ENCODE results near the gene STARD7. TPM values are rescaled to one million over a fixed set of nuclear protein-coding genes. Genes with fewer than 3 reads are reported as not detected.

Gene STARD7
- total and polyA plus RNA-seq, 10 of the 15 experiments (the other 5 are each of a cell fraction or from before 2014, with no cell fraction given) = 85.4 to 237 (median 153) TPM

- no peak for FAIRE-seq
- WGBS (ENCODE audit: insufficient coverage, insufficient replicate concordance, low lambda C conversion rate, missing lambda C conversion rate) = 94% methylated on average over 15 of the region's 15 CpGs
- no peak overlapping the region for H3K4me2 ChIP-seq (ENCODE audit: control insufficient read depth, insufficient read depth)
Measured at GRCh38 chr2:96171831-96172230, 36.8 kb downstream of the STARD7 start.

GRCh38 chr2:96170626-96171025 lies 38.0 kb downstream of the STARD7 start:
- in situ Hi-C loops (cut with MboI) (no loop called here), intact Hi-C loops (cut with micrococcal nuclease; ENCODE audit: unreplicated experiment) (no loop called here)
- BruUV-seq (replicated peaks) = no TSS peak
- no peak for DNase-seq (ENCODE audit: low read depth, low spot score)
- no peak overlapping the region for H3K4me3 ChIP-seq
- FAIRE-seq = no peak
- H2AFZ ChIP-seq (ENCODE audit: control insufficient read depth, low read depth, low read length) = no peak overlapping the region
- no peaks in the 10 kb centered on the region; the same call in 2 of the 3 replicates for H3K9me3 ChIP-seq (replicated peaks; ENCODE audit: control insufficient read depth, insufficient read depth, low read length)
- H3K4me2 ChIP-seq (ENCODE audit: control insufficient read depth, insufficient read depth) = no peak overlapping the region
- peaks cover 9% of the 10 kb centered on the region for H3K4me1 ChIP-seq (ENCODE audit: control insufficient read depth, insufficient read depth, low read length)
- ChIA-PET SMC1A (ENCODE audit: uncharacterized antibody, unreplicated experiment) (interaction anchor here (7.5 kb wide), 1 partner anchor 29 kb away, joined by 338 read pairs; the partner anchor contains the start of genes ASTL and DUSP2), POLR2A (interaction anchor here (0.6 kb wide), 1 partner anchor 39 kb away, joined by 7 read pairs; no protein-coding TSS in a partner anchor), CTCF (interaction anchor here (10.6 kb wide), 1 partner anchor 29 kb away, joined by 535 read pairs; the partner anchor contains the start of genes ASTL and DUSP2), RAD21 (ENCODE audit: unreplicated experiment) (interaction anchor here (0.6 to 8.9 kb wide), 2 partner anchors 8 to 29 kb away, joined by 3 to 463 read pairs; partner anchors contain the start of genes ASTL and DUSP2)
- no peaks in the 10 kb centered on the region for H3K27me3 ChIP-seq (replicated peaks in 1 of 2; ENCODE audit: control insufficient read depth in 2 of 2, insufficient read depth in 2 of 2, low read length in 1 of 2)
- H3K36me3 ChIP-seq (ENCODE audit: control insufficient read depth in 2 of 2, insufficient read depth in 2 of 2, low read length in 1 of 2) = no peaks in the 10 kb centered on the region
- no peaks in the 10 kb centered on the region for H3K79me2 ChIP-seq (ENCODE audit: control insufficient read depth, insufficient read depth, low read length)
- WGBS (ENCODE audit: insufficient coverage, insufficient replicate concordance, low lambda C conversion rate, missing lambda C conversion rate) = 98% methylated on average over 3 of the region's 3 CpGs
- no peak overlapping the region for H3K27ac ChIP-seq (ENCODE audit: control insufficient read depth, insufficient read depth)
- no peak for ATAC-seq
- no peak overlapping the region for H3K9ac ChIP-seq (ENCODE audit: control insufficient read depth, insufficient read depth, low read length)
- no peaks in the 10 kb centered on the region for H4K20me1 ChIP-seq (ENCODE audit: control insufficient read depth, insufficient read depth)
- TF ChIP-seq WRNIP1 (IDR thresholded peaks at IDR 0.05; ENCODE audit: borderline replicate concordance, low read depth, low read length) (no peak), PML (IDR thresholded peaks at IDR 0.05; ENCODE audit: low read length) (no peak), ZNF217 (IDR thresholded peaks at IDR 0.05) (no peak), FOS (IDR thresholded peaks at IDR 0.05; ENCODE audit: borderline replicate concordance, extremely low read depth, insufficient read length) (no peak), POU2F2 (IDR thresholded peaks at IDR 0.05; ENCODE audit: borderline replicate concordance, low read depth, low read length) (no peak)

More at GRCh38 chr2:96171831-96172230, 36.8 kb downstream of the STARD7 start:
- no peaks in the 10 kb centered on the region for H3K27me3 ChIP-seq (replicated peaks in 1 of 2; ENCODE audit: control insufficient read depth in 2 of 2, insufficient read depth in 2 of 2, low read length in 1 of 2)
- H2AFZ ChIP-seq (ENCODE audit: control insufficient read depth, low read depth, low read length) = no peak overlapping the region
- no peaks in the 10 kb centered on the region; the same call in 2 of the 3 replicates for H3K9me3 ChIP-seq (replicated peaks; ENCODE audit: control insufficient read depth, insufficient read depth, low read length)
- in situ Hi-C loops (cut with MboI) (no loop called here), intact Hi-C loops (cut with micrococcal nuclease; ENCODE audit: unreplicated experiment) (no loop called here)
- ATAC-seq (no peak), DNase-seq (ENCODE audit: low read depth, low spot score) (no peak)
- no TSS peak for BruUV-seq (replicated peaks)
- H3K36me3 ChIP-seq (ENCODE audit: control insufficient read depth in 2 of 2, insufficient read depth in 2 of 2, low read length in 1 of 2) = no peaks in the 10 kb centered on the region
- TF ChIP-seq RAD51 (IDR thresholded peaks at IDR 0.05) = no peak
- TF ChIP-seq MLLT1 (IDR thresholded peaks at IDR 0.05) = 0 out of 2 replicates have a peak, but pooled peaks have one; percentile 25
- H4K20me1 ChIP-seq (ENCODE audit: control insufficient read depth, insufficient read depth) = no peaks in the 10 kb centered on the region
- H3K9ac ChIP-seq (ENCODE audit: control insufficient read depth, insufficient read depth, low read length) = no peak overlapping the region
- peaks cover 12% of the 10 kb centered on the region for H3K4me1 ChIP-seq (ENCODE audit: control insufficient read depth, insufficient read depth, low read length)
- ChIA-PET SMC1A (ENCODE audit: uncharacterized antibody, unreplicated experiment) (interaction anchor here (7.5 kb wide), 1 partner anchor 30 kb away, joined by 338 read pairs; the partner anchor contains the start of genes ASTL and DUSP2), POLR2A (interaction anchor here (1.7 kb wide), 1 partner anchor 32 kb away, joined by 3 read pairs; no protein-coding TSS in a partner anchor), RAD21 (ENCODE audit: unreplicated experiment) (interaction anchor here (8.9 kb wide), 1 partner anchor 30 kb away, joined by 463 read pairs; the partner anchor contains the start of genes ASTL and DUSP2), CTCF (interaction anchor here (10.6 kb wide), 1 partner anchor 30 kb away, joined by 535 read pairs; the partner anchor contains the start of genes ASTL and DUSP2)
- H3K4me3 ChIP-seq = no peak overlapping the region
- H3K79me2 ChIP-seq (ENCODE audit: control insufficient read depth, insufficient read depth, low read length) = no peaks in the 10 kb centered on the region
- H3K27ac ChIP-seq (ENCODE audit: control insufficient read depth, insufficient read depth) = no peak overlapping the region

Measured in GM12878 (cell line).